Activated T-cell treated with anti-CD3 and anti-CD28 coated beads, Interleukin-2, amount 50 U/mL, for 48 hours (primary cell): ENCODE results near the gene KIAA0232.
"Not testable (repeated sequence)": the region's sequence is repeated elsewhere in the genome, so short reads cannot be mapped to it uniquely, and the experiment has no call there.

ENCODE experiments used
- DNase-seq, 2 experiments: peaks; one replicate each; pipeline ENCODE4 v3.0.0-alpha.2; 2020

The KIAA0232 gene

DNA sequence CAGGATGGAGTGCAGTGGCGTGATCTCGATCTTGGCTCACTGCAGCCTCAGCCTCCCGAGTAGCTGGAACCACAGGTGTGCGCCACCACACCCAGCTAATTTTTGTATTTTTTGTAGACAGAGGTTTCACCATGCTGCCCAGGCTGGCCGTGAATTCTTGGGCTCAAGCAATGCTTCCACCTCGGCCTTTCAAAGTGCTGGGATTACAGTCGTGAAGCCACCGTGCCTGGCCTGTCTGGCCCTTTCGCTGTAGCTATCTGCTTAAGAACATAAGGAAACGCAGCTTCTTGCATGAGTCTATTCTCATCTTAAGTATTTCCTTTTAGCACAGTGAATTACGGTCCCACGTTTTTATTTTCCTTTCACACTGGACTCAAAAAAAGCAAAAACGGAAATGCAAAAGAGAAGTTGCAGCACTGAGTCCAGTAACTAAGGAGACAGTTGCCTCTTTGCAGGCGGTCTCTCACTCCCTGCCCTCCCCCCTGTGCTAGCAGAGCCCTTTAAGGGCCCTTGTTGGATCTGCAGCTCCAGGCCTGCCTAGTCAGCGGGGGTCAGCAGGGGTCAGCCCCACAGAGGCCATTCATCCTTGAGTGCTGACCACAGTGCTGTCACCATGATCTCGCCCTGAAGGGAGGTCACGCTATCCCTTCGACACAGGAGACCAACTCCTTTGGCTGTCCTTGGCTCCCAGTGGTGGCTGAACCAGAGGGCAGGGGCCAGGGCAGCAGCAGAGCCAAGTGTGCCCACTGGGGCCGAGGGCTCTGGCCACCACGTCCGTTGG, 105.3 kb downstream of the KIAA0232 start:
- DNase-seq = no peak

DNA sequence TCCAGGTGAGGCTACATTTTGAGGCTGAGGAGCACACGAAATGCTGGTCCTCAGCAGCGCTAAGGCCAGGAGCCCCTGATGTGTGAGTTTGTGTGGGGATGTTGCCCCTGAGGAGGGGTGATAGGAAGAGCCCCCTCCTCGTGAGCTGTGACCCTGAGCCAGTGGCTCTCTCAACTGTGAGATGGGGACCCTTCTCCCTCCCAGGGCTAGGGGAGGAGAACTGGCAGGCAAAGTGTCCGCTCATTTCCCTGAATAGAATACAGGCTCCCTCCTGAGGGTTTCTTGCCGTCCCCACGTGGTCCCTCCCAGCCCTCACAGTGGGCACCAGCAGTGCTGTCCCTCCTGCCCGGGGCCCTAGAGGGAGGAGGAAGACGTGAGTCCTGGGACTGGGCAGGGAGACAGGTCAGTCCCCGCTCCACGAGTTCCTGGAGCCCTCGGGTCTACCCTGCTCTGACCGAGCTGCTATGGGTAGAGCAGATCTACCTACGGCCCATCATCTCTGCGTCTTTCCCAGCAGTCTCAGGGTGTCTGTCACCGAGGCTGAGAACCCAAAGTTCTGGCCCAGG, 106.1 kb downstream of the KIAA0232 start:
- no peak for DNase-seq

DNA sequence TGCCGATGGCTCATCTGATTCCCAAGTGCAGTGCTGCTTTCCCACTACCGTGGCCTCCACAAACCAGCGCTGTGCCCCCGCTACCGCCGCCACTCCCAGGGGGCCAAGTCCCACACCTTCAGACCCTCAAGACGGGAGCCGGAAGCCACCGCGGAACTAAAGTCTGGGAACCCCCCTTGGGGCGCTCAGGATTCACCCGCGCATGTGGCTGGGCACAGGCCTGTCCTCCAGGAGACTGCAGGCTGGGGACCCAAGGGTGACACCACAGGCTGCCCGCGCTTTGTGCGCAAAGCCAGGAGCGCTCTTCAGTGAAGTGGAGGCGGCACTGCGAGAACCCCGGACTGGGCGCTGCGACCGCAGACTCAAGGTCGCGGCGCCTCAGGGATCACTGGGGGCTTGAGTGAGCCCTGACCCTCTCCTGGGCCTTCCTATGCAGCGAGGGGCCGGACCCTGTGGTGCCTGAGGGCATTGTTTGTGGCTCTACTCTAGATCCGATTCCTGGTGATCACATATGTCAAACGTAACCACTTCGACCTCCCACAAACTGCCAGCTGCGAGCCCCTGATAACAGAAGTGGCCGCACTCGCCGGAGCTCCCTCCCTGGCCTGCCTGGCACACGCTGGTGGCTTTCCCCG, 106.7 kb downstream of the KIAA0232 start:
- DNase-seq = no peak

DNA sequence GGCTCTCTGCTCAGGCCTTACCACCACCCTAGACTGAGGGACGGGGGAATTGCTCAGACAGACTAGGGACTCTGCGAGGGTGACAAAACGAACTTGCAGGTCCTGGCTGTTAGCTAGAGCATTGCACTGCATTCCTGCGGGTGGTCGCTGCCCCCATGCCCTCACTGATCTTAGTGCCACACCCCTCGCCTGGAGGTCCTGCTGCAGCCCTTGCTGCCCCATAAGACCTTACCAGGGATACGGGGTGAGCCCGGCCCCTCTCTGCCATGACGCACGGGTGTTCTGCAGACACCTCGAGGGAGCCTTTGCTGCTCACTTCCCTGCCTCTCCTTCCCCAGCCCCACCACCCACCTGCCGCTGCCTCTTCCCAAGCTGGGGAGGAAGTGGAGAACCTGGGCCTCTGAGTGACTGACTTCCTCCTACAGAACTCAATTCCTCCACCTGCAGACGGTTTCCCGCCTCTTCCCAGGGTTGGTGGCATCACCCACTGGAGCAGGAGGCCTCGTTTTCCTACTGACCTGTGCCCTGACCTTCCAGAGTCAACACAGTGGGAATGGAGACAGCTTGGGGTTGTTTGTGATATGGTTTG, 107.3 kb downstream of the KIAA0232 start:
- no peak for DNase-seq

DNA sequence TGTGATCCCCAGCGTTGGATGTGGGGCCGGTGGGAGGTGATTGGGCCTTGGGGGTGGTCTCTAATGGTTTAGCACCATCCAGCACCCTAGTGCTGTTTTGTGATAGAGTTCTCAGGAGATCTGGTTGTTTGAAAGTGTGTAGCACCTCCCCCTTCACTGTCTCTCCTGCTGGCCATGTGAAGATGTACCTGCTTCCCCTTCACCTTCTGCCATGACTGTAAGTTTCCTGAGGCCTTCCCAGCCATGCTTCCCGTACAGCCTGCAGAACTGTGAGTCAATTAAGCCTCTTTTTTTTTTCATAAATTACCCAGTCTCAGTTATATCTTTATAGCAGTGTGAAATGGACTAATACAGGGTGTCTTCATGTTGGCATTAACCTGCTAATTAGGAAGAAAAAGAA, 107.8 kb downstream of the KIAA0232 start:
- no peak for DNase-seq

DNA sequence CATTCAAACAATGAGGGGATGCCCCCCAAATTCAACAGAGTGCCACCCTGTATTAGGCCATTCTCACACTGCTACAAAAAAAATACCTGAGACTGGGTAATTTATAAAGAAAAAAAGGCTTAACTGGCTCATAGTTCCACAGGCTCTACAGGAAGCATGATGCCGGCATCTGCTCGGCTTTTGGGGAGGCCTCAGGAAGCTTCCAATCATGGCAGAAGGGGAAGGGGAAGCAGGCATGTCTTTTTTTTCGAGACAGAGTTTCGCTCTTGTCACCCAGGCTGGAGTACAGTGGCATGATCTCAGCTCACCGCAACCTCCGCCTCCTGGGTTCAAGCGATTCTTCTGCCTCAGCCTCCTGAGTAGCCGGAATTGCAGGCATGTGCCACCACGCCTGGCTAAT, 108.4 kb downstream of the KIAA0232 start:
- not testable (repeated sequence) for DNase-seq

DNA sequence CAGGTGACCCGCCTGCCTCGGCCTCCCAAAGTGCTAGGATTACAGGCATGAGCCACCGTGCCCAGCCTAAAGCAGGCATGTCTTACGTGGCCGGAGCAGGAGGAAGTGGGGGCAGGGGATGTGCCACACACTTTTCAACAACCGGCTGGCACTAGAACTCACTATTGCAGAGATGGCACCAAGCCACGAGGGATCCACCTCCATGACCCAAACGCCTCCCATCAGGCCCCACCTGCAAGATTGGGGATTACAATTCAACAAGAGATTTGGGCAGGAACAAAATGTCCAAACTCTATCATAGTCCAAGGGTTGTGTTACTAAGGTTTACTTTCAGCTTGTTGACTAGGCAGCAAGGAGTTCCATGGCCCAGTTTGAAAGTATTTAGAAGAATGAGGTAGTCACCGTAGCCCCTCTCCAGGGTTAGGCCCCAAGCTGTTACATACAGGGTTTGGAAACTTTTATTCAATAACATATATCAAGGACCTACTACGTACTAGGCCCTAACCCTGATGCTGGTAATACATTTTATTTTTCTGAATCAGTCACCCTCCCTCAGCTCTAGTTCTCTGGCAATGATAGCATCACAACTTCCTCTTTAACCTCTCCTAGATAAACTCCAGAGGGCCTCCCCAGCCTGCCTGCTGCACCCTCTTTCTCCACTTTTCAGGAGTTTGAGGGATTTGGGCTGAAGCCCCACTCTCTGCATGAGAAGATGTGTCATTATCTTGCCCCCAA, 109.1 kb downstream of the KIAA0232 start:
- no peak for DNase-seq

DNA sequence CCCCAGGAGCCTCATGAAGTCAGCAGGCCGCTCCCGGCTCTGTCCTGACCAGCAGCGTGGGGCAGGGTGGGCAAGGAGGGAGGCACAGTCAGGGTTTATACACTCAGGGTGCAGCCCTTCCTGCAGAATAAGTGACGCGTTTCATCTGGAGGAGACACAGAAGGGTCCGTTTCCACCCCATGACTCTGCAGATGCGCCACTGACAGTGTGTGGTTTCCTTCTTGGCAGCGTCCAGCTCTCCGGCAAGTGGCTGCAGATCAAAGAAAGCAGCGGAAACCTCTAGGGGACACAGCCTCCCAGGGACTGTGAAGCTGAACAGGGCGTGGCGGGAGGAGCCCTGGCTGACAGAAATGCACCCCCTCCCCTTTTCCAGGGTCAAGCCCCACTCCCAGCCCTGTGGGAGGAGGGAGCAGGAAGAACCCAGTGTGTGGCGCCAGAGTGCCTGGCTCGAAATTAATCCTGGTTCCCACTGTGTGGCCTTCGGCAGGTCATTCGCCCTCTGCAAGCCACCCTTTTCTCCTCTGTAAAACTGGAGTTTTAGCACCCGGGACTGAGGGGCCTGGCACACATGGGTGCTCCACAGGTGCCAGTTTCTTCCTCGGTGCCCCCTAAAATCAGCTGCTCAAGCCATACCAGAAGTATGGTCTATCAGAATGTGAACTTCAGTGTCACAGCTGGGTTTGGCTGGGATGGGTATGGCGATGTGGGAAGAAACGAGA, 109.8 kb downstream of the KIAA0232 start:
- DNase-seq = peak; percentile 41 to 48

DNA sequence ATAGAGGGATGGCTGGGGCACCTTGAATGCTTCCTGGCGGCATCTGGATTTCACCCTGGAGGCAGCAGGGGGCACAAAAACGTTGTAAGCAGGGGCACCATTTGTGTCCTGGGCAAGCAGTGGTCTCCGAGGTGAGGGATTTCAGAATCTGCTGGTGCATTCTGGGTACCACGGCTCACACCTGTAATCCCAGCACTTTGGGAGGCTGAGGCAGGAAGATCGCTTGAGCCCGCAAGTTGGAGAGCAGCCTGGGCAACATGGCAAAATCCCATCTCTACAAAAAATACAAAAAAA, 110.3 kb downstream of the KIAA0232 start:
- no peak for DNase-seq

DNA sequence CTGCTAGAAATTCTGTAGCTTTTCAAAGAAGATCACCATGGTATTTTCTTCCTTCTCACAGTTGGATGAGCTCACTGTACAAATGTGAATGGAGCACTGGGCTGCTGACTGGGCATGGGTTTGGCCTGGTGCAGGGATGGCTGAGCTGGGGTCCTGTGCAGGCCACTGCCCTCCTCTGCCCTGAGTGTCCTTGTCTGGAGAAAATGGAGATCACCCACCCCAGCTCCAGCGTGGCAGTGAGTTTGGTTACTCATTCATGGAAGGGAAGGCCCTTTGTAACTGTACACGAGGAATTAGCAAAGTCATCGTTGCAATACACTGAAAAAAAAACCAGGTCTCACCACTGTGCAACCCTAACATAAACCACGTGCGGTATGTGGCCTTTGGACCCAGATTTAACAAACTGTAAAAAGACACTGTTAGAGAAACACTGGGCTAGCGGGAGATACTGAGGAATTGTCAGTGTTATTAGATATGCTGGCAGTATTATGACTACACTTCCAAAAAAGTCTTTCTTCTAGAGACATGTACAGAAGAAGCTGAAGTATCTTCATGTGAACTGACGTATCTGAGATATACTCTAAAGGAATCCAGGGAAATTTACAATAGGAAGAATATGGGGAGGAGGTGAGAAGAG, 111.0 kb downstream of the KIAA0232 start:
- no peak for DNase-seq

DNA sequence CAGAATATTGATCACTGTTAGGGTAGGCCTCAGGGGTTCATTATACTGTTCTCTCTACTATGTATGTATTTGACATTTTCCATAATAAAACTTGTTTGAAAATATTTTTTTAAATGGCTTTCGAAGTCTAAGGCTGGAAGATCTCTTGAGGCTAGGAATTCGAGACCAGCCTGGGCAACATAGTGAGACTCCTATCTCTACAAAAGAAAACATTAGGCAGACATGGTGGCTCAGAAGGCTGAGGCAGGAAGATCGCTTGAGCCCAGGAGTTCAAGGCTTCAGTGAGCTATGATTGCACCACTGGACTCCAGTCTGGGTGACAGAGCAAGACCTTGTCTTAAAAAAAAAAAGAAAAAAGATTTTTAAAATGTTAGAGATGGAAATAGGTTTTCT, 111.6 kb downstream of the KIAA0232 start:
- no peak for DNase-seq

DNA sequence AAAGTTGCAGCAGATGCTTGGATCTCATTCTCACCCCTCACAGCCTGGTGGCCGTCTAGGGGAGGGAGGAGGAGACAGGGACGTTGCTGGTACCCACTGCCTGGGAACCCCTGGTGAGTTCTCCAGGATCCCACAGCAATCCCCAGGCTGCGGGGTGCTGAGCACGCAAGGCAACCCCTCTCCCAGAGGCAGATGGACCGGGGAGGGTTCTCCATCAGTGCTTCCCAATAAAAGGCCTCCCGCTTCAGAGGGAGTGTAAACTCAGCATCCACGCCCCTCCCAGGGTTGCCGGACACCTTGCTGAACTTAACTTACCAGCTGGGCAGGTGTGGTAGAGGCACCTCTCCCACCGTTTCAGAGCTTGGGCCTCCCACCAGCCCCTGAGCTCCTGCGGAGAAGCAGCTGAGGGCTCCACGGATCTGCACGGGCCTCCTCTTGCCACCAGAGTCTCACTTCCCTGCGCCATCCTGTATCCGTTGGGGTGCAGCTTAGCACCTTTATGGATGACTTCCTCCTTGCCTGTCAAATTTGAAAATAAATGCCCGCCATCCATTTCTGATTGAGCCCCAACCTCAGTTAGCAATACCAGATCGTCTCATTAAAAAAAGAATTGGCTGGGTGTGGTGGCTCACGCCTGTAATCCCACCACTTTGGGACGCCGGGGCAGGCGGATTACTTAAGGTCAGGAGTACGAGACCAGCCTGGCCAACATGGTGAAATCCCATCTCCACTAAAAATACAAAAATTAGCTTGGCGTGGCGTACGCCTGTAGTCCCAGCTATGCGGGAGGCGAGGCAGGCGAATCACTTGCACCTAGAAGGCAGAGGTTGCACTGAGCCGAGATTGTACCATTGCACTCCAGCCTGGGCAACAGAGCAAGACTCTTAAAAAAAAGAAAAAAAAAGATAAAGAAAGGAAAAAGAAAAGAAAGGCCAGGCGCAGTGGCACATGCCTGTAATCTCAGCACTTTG, 112.3 kb downstream of the KIAA0232 start:
- DNase-seq = no peak

DNA sequence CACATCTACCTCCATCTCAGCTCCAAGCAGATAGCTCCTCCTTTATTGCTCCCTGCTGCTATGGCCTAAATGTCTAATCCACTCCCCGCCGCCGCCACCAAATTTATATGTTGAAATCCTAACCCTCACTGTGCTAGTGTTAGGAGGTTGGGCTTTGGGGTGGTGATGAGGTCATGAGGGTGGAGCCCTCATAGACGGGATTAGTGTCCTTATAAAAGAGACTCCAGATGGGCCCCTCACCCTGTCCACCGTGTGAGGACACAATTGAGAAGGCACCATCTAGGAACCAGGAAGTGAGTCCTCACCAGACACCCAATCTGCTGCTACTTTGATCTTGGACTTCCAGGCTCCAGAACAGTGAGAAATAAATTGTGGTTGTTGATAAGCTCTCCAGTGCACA, 113.5 kb downstream of the KIAA0232 start:
- no peak for DNase-seq

DNA sequence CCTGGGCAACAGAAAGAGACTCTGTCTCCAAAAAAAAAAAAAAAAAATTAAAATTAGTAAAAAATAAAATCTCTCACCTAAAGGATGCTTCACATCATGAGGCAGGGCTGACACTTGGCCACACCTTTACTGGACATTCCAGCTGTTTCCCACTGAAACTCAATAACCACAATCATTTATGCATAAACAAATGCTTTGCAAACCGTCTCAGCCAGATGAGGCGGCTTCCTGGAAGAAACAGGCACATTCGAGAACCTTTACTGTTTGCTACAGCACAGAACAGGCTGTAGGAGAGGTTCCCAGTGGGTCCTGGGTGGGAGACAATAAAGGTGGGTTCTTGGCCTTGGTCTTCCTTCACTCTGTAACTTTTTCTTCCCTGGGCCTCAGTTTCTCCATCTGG, 116.2 kb downstream of the KIAA0232 start:
- no peak for DNase-seq

DNA sequence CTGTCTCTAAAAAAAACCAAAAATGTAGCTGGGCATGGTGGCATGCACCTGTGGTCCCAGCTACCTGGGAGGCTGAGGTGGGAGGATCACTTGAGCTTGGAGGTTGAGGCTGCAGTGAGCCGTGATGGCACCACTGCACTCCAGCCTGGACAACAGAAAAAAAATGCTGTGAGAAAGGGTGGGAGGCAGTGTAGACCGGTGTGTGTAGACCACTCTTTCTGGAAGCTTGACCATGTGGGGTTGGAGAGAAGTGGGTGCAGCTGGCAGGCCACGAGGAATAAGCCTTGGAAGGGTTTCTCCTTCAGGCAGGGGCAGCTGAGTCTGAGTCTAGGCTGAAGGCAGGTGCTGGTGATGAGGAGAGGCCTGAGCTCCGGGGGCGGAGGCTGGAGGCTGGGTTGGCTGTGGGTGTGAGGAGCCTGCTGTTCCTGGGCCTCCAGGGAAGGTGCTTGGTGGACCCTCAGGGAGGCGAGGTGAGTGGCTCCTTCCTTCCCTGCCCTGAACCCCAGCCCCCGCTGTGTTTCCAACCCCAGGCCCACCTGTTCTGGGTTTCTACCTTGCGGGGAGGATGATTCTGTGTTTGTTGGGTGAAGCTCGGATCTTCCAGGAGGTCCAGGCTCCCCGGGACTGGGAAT, 117.8 kb downstream of the KIAA0232 start:
- no peak for DNase-seq

DNA sequence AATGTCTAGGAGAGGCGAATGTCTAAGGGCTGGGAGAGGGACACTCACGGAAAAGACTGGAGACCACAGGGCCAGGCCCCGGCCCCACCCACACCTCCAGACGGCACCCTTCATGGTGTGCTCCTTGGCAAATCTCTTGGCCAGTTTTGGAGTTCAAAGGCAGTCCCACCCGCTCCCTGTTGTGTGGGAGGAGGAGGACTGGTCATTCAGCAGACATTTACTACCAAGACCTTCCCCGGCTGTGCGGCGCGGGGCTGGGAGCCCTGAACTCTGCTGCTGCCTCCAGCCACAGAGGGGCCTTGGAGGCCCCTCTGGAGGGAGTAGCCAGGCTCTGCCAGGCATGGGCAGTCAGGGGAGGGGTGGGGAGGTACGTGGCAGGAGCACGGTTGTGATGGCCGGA, 118.4 kb downstream of the KIAA0232 start:
- no peak for DNase-seq

DNA sequence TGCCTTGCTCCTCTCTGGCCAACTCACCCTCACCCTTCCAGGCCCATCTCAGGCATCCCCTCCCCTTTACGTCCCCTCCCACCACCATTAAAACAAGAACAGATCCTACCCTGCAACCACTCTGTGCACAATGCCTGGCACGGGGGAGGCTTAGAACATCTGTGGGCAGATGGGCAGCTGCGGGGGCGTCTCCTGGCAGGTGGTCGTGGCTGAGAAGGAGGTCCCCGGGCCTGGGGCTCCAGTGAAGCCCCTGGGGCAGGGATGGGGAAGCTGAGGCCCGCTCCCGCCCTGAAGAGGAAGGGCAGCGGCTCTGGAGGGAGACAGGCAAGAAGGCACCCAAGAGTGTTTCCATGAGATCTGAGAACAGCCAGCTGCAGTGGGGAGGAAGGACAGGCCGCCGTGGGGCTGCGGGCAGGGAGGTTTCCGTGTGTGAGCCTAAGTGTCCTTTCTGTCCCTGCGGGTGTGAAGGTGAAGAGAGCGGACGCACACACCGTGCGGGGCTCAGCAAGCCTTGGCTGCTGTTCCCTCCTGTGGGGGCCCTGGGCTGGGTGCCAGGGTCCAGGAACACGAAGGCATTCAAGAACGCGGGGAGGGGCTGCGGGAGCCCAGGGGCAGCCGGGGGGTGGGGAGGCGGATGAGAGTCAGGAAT, 119.3 kb downstream of the KIAA0232 start:
- DNase-seq = no peak

DNA sequence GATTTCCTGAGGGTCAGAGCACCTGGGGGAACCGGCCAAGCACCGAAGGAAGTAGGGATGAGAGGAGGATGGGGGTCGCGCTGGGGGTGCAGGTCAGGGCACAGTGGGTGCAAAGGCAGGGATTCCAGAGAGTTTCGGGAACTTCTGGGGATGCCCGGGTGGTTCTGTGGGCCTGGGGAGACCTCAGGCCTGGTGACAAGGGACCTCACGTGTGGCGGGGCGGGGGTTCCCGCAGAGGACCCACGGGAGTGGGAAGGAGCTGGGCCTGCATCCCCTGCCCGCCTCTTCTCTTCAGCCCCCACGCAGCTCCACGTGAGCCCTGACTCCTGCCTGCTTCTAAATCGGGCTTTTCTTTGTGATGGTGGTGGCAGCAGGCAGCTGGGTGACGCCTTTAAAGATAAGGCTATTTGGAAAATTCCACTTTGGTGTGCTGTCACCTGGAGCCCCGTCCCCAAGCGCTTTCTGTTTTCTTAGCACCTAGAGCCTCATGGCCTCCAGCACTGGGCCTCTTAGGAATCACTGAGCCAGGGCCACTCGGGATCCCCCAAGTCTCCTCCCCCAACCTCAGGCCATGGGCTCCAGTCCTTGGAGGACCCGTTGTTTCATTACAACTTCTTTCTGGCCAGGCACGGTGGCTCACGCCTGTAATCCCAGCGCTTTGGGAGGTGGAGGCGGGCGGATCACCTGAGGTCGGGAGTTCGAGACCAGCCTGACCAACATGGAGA, 120.0 kb downstream of the KIAA0232 start:
- no peak for DNase-seq
